ENCODE data around the gene HARBI1. TPM values are rescaled to one million over a fixed set of nuclear protein-coding genes. Genes with fewer than 3 reads are reported as not detected.

Gene HARBI1
- total and polyA plus RNA-seq, 9 of the 15 experiments (the other 6 are each of a cell fraction or from before 2014, with no cell fraction given), result 3.5 to 8.4 (median 5.5) TPM

DNA sequence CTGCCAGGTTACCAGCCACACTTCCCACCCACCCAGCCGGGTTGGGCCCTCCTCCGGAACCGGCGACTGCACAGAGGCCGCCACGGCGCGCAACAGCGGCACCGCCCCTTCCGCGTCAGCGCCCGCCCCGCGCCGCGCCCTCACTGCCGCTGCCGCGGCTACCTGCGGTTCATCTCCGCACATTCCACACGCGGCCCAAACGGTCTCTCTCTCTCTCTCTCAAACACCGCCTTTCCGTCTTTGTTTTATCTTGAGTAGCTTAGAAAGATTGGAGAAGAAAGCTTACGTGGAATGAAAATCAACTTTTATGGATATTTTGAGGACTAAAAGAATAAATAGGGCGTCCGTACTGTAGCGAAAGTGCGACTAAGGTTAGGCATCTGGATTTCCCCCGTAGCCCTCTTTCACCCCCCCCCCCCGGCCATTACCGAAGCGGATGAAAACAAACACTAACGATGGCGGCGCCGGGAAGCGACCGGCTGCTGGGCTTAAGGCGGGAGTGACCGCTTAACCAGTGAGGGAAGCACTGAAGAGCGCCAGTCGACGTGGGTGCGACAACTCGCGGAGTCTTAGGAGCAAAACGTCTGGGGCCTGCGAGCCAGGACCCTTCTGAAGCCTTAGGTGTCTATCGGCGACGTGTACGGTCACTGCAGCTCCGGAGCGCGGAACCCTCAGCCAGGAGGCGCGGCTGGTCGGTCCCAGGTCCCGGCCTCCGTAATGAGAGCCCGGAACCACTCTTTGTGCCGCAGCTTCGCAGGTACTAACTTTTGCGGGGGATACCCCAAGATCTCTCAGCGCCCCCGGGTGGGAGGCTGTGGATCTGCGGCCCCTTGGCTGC, at the start of gene HARBI1, which contains the start of gene ATG13 (continued):
- peak; percentile 54; the same call in 1 of the 2 replicates for TF ChIP-seq CTBP1 (IDR thresholded peaks at IDR 0.05; ENCODE audit: borderline replicate concordance)
- TF ChIP-seq NCOA4 (IDR thresholded peaks at IDR 0.05; ENCODE audit: partially characterized antibody), result no peak
- no peak for TF ChIP-seq DDX20 (tag; IDR thresholded peaks at IDR 0.05; ENCODE audit: low read depth)
- TF ChIP-seq EP400 (IDR thresholded peaks at IDR 0.05), result peak; percentile 96
- no peak for TF ChIP-seq ARHGAP35 (IDR thresholded peaks at IDR 0.05; ENCODE audit: partially characterized antibody)
- peak; percentile 64; the same call in 1 of the 2 replicates for TF ChIP-seq KLF6 (CRISPR knock-in tag; IDR thresholded peaks at IDR 0.05; ENCODE audit: borderline replicate concordance)
- no peak for TF ChIP-seq HDAC6 (IDR thresholded peaks at IDR 0.05; ENCODE audit: low read depth, low read length)
- TF ChIP-seq, protein P1, sequence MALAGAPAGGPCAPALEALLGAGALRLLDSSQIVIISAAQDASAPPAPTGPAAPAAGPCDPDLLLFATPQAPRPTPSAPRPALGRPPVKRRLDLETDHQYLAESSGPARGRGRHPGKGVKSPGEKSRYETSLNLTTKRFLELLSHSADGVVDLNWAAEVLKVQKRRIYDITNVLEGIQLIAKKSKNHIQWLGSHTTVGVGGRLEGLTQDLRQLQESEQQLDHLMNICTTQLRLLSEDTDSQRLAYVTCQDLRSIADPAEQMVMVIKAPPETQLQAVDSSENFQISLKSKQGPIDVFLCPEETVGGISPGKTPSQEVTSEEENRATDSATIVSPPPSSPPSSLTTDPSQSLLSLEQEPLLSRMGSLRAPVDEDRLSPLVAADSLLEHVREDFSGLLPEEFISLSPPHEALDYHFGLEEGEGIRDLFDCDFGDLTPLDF (CRISPR knock-in tag; IDR thresholded peaks at IDR 0.05), result peak; percentile 28; the same call in 1 of the 2 replicates
- peak; percentile 45; the same call in 1 of the 2 replicates for TF ChIP-seq FOXM1 (IDR thresholded peaks at IDR 0.05; ENCODE audit: low read depth)
- no peak; the same call in 1 of the 2 replicates for TF ChIP-seq FOXM1 (CRISPR knock-in tag; IDR thresholded peaks at IDR 0.05; ENCODE audit: low read depth)
- no peak for TF ChIP-seq ZNF41 (CRISPR knock-in tag; conservative IDR thresholded peaks at IDR 0.05)
- no peak for TF ChIP-seq ATF7 (IDR thresholded peaks at IDR 0.05)
- no peak for TF ChIP-seq ZNF75A (CRISPR knock-in tag; IDR thresholded peaks at IDR 0.05)
- no peak for TF ChIP-seq DPF2 (IDR thresholded peaks at IDR 0.05)
- TF ChIP-seq, protein P2, sequence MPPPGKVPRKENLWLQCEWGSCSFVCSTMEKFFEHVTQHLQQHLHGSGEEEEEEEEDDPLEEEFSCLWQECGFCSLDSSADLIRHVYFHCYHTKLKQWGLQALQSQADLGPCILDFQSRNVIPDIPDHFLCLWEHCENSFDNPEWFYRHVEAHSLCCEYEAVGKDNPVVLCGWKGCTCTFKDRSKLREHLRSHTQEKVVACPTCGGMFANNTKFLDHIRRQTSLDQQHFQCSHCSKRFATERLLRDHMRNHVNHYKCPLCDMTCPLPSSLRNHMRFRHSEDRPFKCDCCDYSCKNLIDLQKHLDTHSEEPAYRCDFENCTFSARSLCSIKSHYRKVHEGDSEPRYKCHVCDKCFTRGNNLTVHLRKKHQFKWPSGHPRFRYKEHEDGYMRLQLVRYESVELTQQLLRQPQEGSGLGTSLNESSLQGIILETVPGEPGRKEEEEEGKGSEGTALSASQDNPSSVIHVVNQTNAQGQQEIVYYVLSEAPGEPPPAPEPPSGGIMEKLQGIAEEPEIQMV (tag; conservative IDR thresholded peaks at IDR 0.05; ENCODE audit: low read depth), result no peak
- peak; percentile 83 for TF ChIP-seq PHF8 (IDR thresholded peaks at IDR 0.05; ENCODE audit: borderline replicate concordance, low read length)
- TF ChIP-seq, protein P3, sequence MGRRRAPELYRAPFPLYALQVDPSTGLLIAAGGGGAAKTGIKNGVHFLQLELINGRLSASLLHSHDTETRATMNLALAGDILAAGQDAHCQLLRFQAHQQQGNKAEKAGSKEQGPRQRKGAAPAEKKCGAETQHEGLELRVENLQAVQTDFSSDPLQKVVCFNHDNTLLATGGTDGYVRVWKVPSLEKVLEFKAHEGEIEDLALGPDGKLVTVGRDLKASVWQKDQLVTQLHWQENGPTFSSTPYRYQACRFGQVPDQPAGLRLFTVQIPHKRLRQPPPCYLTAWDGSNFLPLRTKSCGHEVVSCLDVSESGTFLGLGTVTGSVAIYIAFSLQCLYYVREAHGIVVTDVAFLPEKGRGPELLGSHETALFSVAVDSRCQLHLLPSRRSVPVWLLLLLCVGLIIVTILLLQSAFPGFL (CRISPR knock-in tag; IDR thresholded peaks at IDR 0.05), result no peak
- TF ChIP-seq RBFOX2 (IDR thresholded peaks at IDR 0.05; ENCODE audit: low read depth, low read length), result peak; percentile 92
- TF ChIP-seq, protein P4, sequence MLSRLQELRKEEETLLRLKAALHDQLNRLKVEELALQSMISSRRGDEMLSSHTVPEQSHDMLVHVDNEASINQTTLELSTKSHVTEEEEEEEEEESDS (CRISPR knock-in tag; IDR thresholded peaks at IDR 0.05), result no peak
- no peak for TF ChIP-seq ZFP30 (CRISPR knock-in tag; IDR thresholded peaks at IDR 0.05; ENCODE audit: borderline replicate concordance)
- no peak for TF ChIP-seq ZNF76 (CRISPR knock-in tag; IDR thresholded peaks at IDR 0.05; ENCODE audit: borderline replicate concordance)
- TF ChIP-seq DNMT1 (IDR thresholded peaks at IDR 0.05), result 0 out of 2 replicates have a peak, but pooled peaks have one; percentile 58
- TF ChIP-seq, protein P5, sequence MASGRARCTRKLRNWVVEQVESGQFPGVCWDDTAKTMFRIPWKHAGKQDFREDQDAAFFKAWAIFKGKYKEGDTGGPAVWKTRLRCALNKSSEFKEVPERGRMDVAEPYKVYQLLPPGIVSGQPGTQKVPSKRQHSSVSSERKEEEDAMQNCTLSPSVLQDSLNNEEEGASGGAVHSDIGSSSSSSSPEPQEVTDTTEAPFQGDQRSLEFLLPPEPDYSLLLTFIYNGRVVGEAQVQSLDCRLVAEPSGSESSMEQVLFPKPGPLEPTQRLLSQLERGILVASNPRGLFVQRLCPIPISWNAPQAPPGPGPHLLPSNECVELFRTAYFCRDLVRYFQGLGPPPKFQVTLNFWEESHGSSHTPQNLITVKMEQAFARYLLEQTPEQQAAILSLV (tag; IDR thresholded peaks at IDR 0.05), result no peak

All from K562 (cell line).